Measurements from ENCODE around the gene CTNND1.
"Not testable (repeated sequence)": the region's sequence is repeated elsewhere in the genome, so short reads cannot be mapped to it uniquely, and the experiment has no call there.

The CTNND1 gene

GRCh38 chr11:57761301-57762234 lies at the start of gene CTNND1:
TSS of gene CTNND1 (plus strand) at chr11:57761802. CDS start at chr11:57791479, 29,677 bp downstream.
- DNase-seq (ENCODE audit: low read depth) = no peak

- peak; percentile 82 for DNase-seq (ENCODE audit: low read depth)
These were observed 49.1 kb upstream of the CTNND1 start, which contains the start of gene TMX2 for GRCh38 chr11:57712256-57713150. TSS of gene TMX2 (plus strand) at chr11:57712593. CDS start at chr11:57712619, 26 bp downstream.

GRCh38 chr11:57713835-57714234 lies 47.8 kb upstream of the CTNND1 start:
- DNase-seq (ENCODE audit: low read depth) = no peak

- not testable (repeated sequence) for DNase-seq (ENCODE audit: low read depth)
These were observed 44.9 kb upstream of the CTNND1 start for GRCh38 chr11:57716726-57717125.

- no peak for DNase-seq (ENCODE audit: low read depth)
These were observed 34.4 kb upstream of the CTNND1 start for GRCh38 chr11:57727185-57727584.

- DNase-seq (ENCODE audit: low read depth) = no peak
These were observed 32.8 kb upstream of the CTNND1 start for GRCh38 chr11:57728829-57729228.

GRCh38 chr11:57729479-57729878 lies 32.1 kb upstream of the CTNND1 start:
- no peak for DNase-seq (ENCODE audit: low read depth)

- DNase-seq (ENCODE audit: low read depth) = no peak
These were observed 28.9 kb upstream of the CTNND1 start for GRCh38 chr11:57732661-57733060.

- no peak for DNase-seq (ENCODE audit: low read depth)
These were observed 25.8 kb upstream of the CTNND1 start for GRCh38 chr11:57735619-57736298.

- peak; percentile 78 for DNase-seq (ENCODE audit: low read depth)
These were observed 20.2 kb upstream of the CTNND1 start, which contains the start of gene SELENOH for GRCh38 chr11:57741132-57742086. TSS of gene SELENOH (plus strand) at chr11:57741491. CDS start at chr11:57741596, 105 bp downstream.

- no peak for DNase-seq (ENCODE audit: low read depth)
These were observed 19.5 kb upstream of the CTNND1 start for GRCh38 chr11:57742087-57742452.

GRCh38 chr11:57744357-57744756 lies 17.2 kb upstream of the CTNND1 start:
- no peak for DNase-seq (ENCODE audit: low read depth)

- DNase-seq (ENCODE audit: low read depth) = no peak
These were observed 16.4 kb upstream of the CTNND1 start for GRCh38 chr11:57745206-57745605.

GRCh38 chr11:57746920-57747319 lies 14.7 kb upstream of the CTNND1 start:
- no peak for DNase-seq (ENCODE audit: low read depth)

GRCh38 chr11:57751176-57751575 lies 10.4 kb upstream of the CTNND1 start:
- DNase-seq (ENCODE audit: low read depth) = no peak

- no peak for DNase-seq (ENCODE audit: low read depth)
These were observed 9.8 kb upstream of the CTNND1 start, which contains the start of gene BTBD18 for GRCh38 chr11:57751676-57752253. TSS of gene BTBD18 (minus strand) at chr11:57751819. CDS start at chr11:57751188, 631 bp downstream.

GRCh38 chr11:57752954-57753353 lies 8.6 kb upstream of the CTNND1 start:
- no peak for DNase-seq (ENCODE audit: low read depth)

GRCh38 chr11:57758174-57758573 lies 3.4 kb upstream of the CTNND1 start:
- DNase-seq (ENCODE audit: low read depth) = no peak

- DNase-seq (ENCODE audit: low read depth) = no peak
These were observed 746 bp downstream of the CTNND1 start for GRCh38 chr11:57762235-57762861.

GRCh38 chr11:57763568-57763967 lies 2.0 kb downstream of the CTNND1 start:
- no peak for DNase-seq (ENCODE audit: low read depth)
